K562 (cell line): ENCODE measurements around the gene FAM219B. TPM values are rescaled to one million over a fixed set of nuclear protein-coding genes. Genes with fewer than 3 reads are reported as not detected.

Experiments used
- ATF1 ChIP-seq, 2 experiments: fragments of 450-650 bp in 1 of 2; IDR thresholded peaks; 2 replicates each; pipeline ENCODE4 v1.6.1; 2016; ENCODE audit warnings: missing compliant biosample characterization in 1 of 2, missing genetic modification characterization in 1 of 2
- BACH1 ChIP-seq: fragments of 200-800 bp; sonication (Bioruptor generic); IDR thresholded peaks from 2 replicates; pipeline ENCODE4 v1.6.1; 2016; ENCODE audit warnings: missing genetic modification characterization, missing compliant biosample characterization
- CTCF ChIP-seq, 3 experiments: IDR thresholded peaks in 2 of 3; conservative IDR thresholded peaks in 1 of 3; 2 replicates each; pipeline ENCODE4 v1.5.1; 2011 to 2012; ENCODE audit warnings: low read length in 3 of 3, mild to moderate bottlenecking in 3 of 3, control low read depth in 2 of 3, improper control_type of control experiment in 1 of 3, inconsistent platforms in 1 of 3, low read depth in 1 of 3, mixed read lengths in 1 of 3, moderate library complexity in 1 of 3; ENCODE audit not compliant: insufficient read depth in 2 of 3
- DEAF1 ChIP-seq: fragments of 450-650 bp; formaldehyde crosslinking; IDR thresholded peaks from 2 replicates; pipeline ENCODE4 v1.4.0; 2020; ENCODE audit warnings: mild to moderate bottlenecking, moderate library complexity
- FOXO4 ChIP-seq: fragments of 450-650 bp; formaldehyde crosslinking; IDR thresholded peaks from 2 replicates; pipeline ENCODE4 v1.4.0; 2020; ENCODE audit warnings: mild to moderate bottlenecking, moderate library complexity
- HDAC1 ChIP-seq, 2 experiments: fragments of 450-650 bp; IDR thresholded peaks; 2 replicates each; pipeline ENCODE4 v1.6.1; 2016 to 2017; ENCODE audit warnings: inconsistent platforms in 1 of 2, mild to moderate bottlenecking in 1 of 2, moderate library complexity in 1 of 2
- MAFK ChIP-seq: IDR thresholded peaks from 2 replicates; pipeline ENCODE4 v1.6.1; 2011; ENCODE audit warnings: low read length, improper control_type of control experiment
- MYNN ChIP-seq, 2 experiments: sonication (generic); formaldehyde crosslinking in 1 of 2; IDR thresholded peaks; 2 replicates each; pipeline versions ENCODE4 v1.5.0 to v1.6.1; 2016 to 2020; ENCODE audit warnings: antibody characterized with exemption in 1 of 2, missing genetic modification reagents in 1 of 2
- NFRKB ChIP-seq: fragments of 450-650 bp; IDR thresholded peaks from 2 replicates; pipeline ENCODE4 v1.6.1; 2016; ENCODE audit warnings: low read depth
- RNF2 ChIP-seq: sonication (generic); IDR thresholded peaks from 2 replicates; pipeline ENCODE4 v1.6.1; 2016
- SP2 ChIP-seq: IDR thresholded peaks from 2 replicates; pipeline ENCODE4 v1.6.1; 2011; ENCODE audit warnings: mild to moderate bottlenecking, low read depth, low read length, moderate library complexity; ENCODE audit not compliant: poor library complexity, severe bottlenecking; ENCODE audit errors: extremely low read depth
- TFE3 ChIP-seq: fragments of 450-650 bp; formaldehyde crosslinking; IDR thresholded peaks from 2 replicates; pipeline ENCODE4 v1.4.0; 2020; ENCODE audit warnings: mild to moderate bottlenecking, mixed read lengths
- TOE1 ChIP-seq, 2 experiments: fragments of 450-650 bp in 1 of 2; sonication (generic) in 1 of 2; formaldehyde crosslinking in 1 of 2; IDR thresholded peaks; 2 replicates each; pipeline versions ENCODE4 v1.7.1 to v1.8.0; 2016 to 2022; ENCODE audit warnings: borderline replicate concordance in 2 of 2, mild to moderate bottlenecking in 2 of 2, antibody characterized with exemption in 1 of 2, inconsistent platforms in 1 of 2, low read depth in 1 of 2, missing genetic modification reagents in 1 of 2, moderate library complexity in 1 of 2
- ZNF41 ChIP-seq: fragments of 250-450 bp; sonication (Bioruptor Pico); conservative IDR thresholded peaks from 2 replicates; pipeline ENCODE4 v1.4.0; 2020; ENCODE audit warnings: mild to moderate bottlenecking
- ZNF436 ChIP-seq: fragments of 250-450, 450-650 bp; sonication (Bioruptor Pico); formaldehyde crosslinking; IDR thresholded peaks from 2 replicates; pipeline ENCODE4 v1.7.0; 2020; ENCODE audit warnings: mild to moderate bottlenecking
- ZNF644 ChIP-seq: fragments of 200-800 bp; sonication (Bioruptor generic); IDR thresholded peaks from 2 replicates; pipeline ENCODE4 v1.6.1; 2016; ENCODE audit warnings: low read depth, missing genetic modification characterization, missing compliant biosample characterization
- ZNF764 ChIP-seq: fragments of 250-450 bp; sonication (Bioruptor Pico); IDR thresholded peaks from 2 replicates; pipeline ENCODE4 v1.4.0; 2020; ENCODE audit warnings: low read depth, mild to moderate bottlenecking, moderate library complexity
- polyA plus RNA-seq, 8 experiments: library from polyadenylated mRNA; depleted of rRNA in 4 of 8; stranded (reverse) in 5 of 8; unstranded in 3 of 8; fragments of >200 nt; fragmentation: Nextera tagmentation in 2 of 8; fragmentation: Illumina TruSeq in 1 of 8; extraction: Ambion mirVana in 2 of 8; extraction: Trizol in 1 of 8; gene quantifications; 2 replicates each; pipeline versions ENCODE4 v1.2.1 to v1.2.3, GENCODE V29; 2011 to 2014; ENCODE audit warnings: inconsistent platforms in 1 of 8, missing spikeins in 1 of 8
- total RNA-seq, 7 experiments: library from RNA; depleted of rRNA in 6 of 7; stranded (reverse); fragments of >200 nt in 6 of 7; fragmentation: Illumina TruSeq in 2 of 7; extraction: Trizol in 2 of 7; gene quantifications; 2 replicates each; pipeline versions ENCODE4 v1.2.1 to v1.2.3, GENCODE V29; 2011 to 2021; ENCODE audit warnings: low replicate concordance in 1 of 7

FAM219B gene
- total and polyA plus RNA-seq, 9 of the 15 experiments (the other 6 are each of a cell fraction or from before 2014, with no cell fraction given), result 6.8 to 50.4 (median 29.4) TPM

GRCh38 chr15:74937590-74938371 lies 31.1 kb upstream of the FAM219B start, which contains the start of gene COX5A (continued):
- TF ChIP-seq BACH1, result no peak
- no peak for TF ChIP-seq ZNF764
- TF ChIP-seq MAFK, result no peak
- TF ChIP-seq MYNN (IDR thresholded peaks at IDR 0.05), result no peak
- TF ChIP-seq MYNN (CRISPR knock-in tag; IDR thresholded peaks at IDR 0.05), result no peak
- no peak for TF ChIP-seq DEAF1 (CRISPR knock-in tag)
- peak; percentile 19; the same call in 1 of the 2 replicates for TF ChIP-seq RNF2
- no peak for TF ChIP-seq ZNF644 (tag)
- no peak for TF ChIP-seq ZNF436 (CRISPR knock-in tag)
- peak; percentile 10 to 77; a peak in 1 of 4 replicates for TF ChIP-seq HDAC1 (IDR thresholded peaks at IDR 0.05)
- TF ChIP-seq NFRKB, result no peak; the same call in none of the 2 replicates
- TF ChIP-seq ZNF41 (CRISPR knock-in tag), result no peak
- no peak for TF ChIP-seq CTCF (IDR thresholded peaks at IDR 0.05 in 2 of 3, conservative IDR thresholded peaks at IDR 0.05 in 1 of 3; ENCODE audit: insufficient read depth in 2 of 3, low read depth in 1 of 3, low read length in 3 of 3)
- TF ChIP-seq TFE3 (CRISPR knock-in tag), result peak; percentile 67
- no peak for TF ChIP-seq FOXO4
- TF ChIP-seq SP2, result no peak
- TF ChIP-seq ATF1 (CRISPR knock-in tag; IDR thresholded peaks at IDR 0.05), result peak; percentile 84
- peak; percentile 95 for TF ChIP-seq ATF1 (tag; IDR thresholded peaks at IDR 0.05)
- peak; percentile 87 for TF ChIP-seq TOE1 (IDR thresholded peaks at IDR 0.05; ENCODE audit: borderline replicate concordance)
- TF ChIP-seq TOE1 (CRISPR knock-in tag; IDR thresholded peaks at IDR 0.05; ENCODE audit: borderline replicate concordance, low read depth), result peak; percentile 81; the same call in 1 of the 2 replicates
